Fibroblast of pulmonary artery (primary cell): Measurements from ENCODE around the gene DNM2.

Experiments used
- DNase-seq: peaks from one replicate; pipeline ENCODE4 v3.0.0-alpha.2; 2010; ENCODE audit warnings: low read depth
- H3K4me3 ChIP-seq: replicated peaks from 2 replicates; pipeline ENCODE4 v1.5.1; 2011; ENCODE audit warnings: low read depth, mild to moderate bottlenecking, control low read depth, low read length, moderate library complexity
- CTCF ChIP-seq: IDR thresholded peaks from 2 replicates; pipeline ENCODE4 v1.5.1; 2011; ENCODE audit warnings: mild to moderate bottlenecking, control low read depth, low read length, inconsistent platforms; ENCODE audit errors: missing control alignments

DNM2 gene

GRCh38 chr19:10685210-10685609 is 32.7 kb upstream of the DNM2 start:
- no peak for TF ChIP-seq CTCF
- DNase-seq: no peak
- H3K4me3 ChIP-seq: no peak overlapping the region

GRCh38 chr19:10686193-10686592 is 31.7 kb upstream of the DNM2 start:
- no peak for TF ChIP-seq CTCF
- H3K4me3 ChIP-seq: no peak overlapping the region
- no peak for DNase-seq

GRCh38 chr19:10686661-10687517 is 31.0 kb upstream of the DNM2 start:
- peak; percentile 23 for DNase-seq
- no peak overlapping the region for H3K4me3 ChIP-seq
- TF ChIP-seq CTCF: no peak

GRCh38 chr19:10687518-10688288 is 30.2 kb upstream of the DNM2 start:
- H3K4me3 ChIP-seq: no peak overlapping the region
- DNase-seq: no peak
- no peak for TF ChIP-seq CTCF

- TF ChIP-seq CTCF: no peak
- DNase-seq: no peak
- no peak overlapping the region for H3K4me3 ChIP-seq
These were observed 29.2 kb upstream of the DNM2 start for GRCh38 chr19:10688545-10689280.

GRCh38 chr19:10690341-10690781 is 27.5 kb upstream of the DNM2 start:
- TF ChIP-seq CTCF: no peak

More at GRCh38 chr19:10690341-10690781, 27.5 kb upstream of the DNM2 start:
- peak; percentile 77 for DNase-seq
- H3K4me3 ChIP-seq: no peak overlapping the region
